Activated CD4-positive, alpha-beta T cell treated with anti-CD3 and anti-CD28 coated beads, Interleukin-2, amount 10 ng/mL, durations not matched to agents 24 days and 14 days (primary cell): Measurements from ENCODE around the gene PINLYP. TPM values are rescaled to one million over a fixed set of nuclear protein-coding genes. Genes with fewer than 3 reads are reported as not detected.

Experiments used
- DNase-seq: peaks from one replicate; pipeline ENCODE4 v3.0.0; 2022
- H3K27ac Mint-ChIP-seq: one replicate; pipeline ENCODE4 v1.8.0; 2022; ENCODE audit warnings: mild to moderate bottlenecking, mixed read lengths
- H3K27me3 Mint-ChIP-seq: one replicate; pipeline ENCODE4 v1.8.0; 2022; ENCODE audit warnings: mixed read lengths
- H3K36me3 Mint-ChIP-seq: one replicate; pipeline ENCODE4 v1.8.0; 2022; ENCODE audit warnings: low read depth, mild to moderate bottlenecking, mixed read lengths
- H3K4me1 Mint-ChIP-seq: one replicate; pipeline ENCODE4 v1.8.0; 2021; ENCODE audit warnings: mixed read lengths
- H3K4me3 Mint-ChIP-seq: one replicate; pipeline ENCODE4 v1.8.0; 2022; ENCODE audit warnings: mild to moderate bottlenecking, moderate library complexity, mixed read lengths
- H3K9me3 Mint-ChIP-seq: one replicate; pipeline ENCODE4 v1.8.0; 2021; ENCODE audit warnings: mixed read lengths
- intact Hi-C: fragments of 100-400 bp; cut with micrococcal nuclease; formaldehyde crosslinking; loops from one replicate; pipeline ENCODE4 v1.15.1; 2023
- total RNA-seq: library from RNA; stranded (reverse); gene quantifications from 2 replicates; pipeline ENCODE4 v1.2.3, GENCODE V29; 2022

The PINLYP gene
- total RNA-seq, 1 donor from 2014 or later, result 7.9 TPM

DNA sequence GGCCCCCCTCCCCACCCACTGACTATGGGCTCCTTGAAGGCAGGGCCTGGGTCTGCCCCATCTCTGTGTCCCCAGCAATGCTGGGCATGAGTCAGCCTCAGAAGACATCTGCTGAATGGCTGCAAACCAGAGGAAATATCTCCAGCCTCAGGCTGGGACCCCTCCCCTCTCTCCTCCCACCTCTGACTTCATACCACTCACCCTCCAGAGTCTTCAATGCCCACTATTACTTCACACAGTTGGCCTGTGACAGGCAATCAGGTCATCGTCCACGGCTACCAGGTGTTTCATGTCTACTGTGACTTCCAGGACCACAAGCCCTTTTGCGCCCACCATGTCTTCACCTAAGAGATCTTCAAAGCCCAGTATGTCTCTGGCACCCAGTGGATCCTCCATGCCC, 36.2 kb downstream of the PINLYP start, which contains the start of gene SRRM5:
TSS of gene SRRM5 (plus strand) at position 301 of the 400 bp plus-strand sequence. CDS start at position 335, 34 bp downstream.
- intact Hi-C loops, result no loop called here
- Mint-ChIP-seq H3K27me3 (no peaks in the 10 kb centered on the region), H3K9me3 (no peaks in the 10 kb centered on the region), H3K4me1 (peaks cover 4% of the 10 kb centered on the region), H3K4me3 (no peak within 1 kb of the TSS), H3K36me3 (peaks cover 10% of the 10 kb centered on the region), H3K27ac (peak within 1 kb of the TSS; percentile 14)
- DNase-seq, result no peak

DNA sequence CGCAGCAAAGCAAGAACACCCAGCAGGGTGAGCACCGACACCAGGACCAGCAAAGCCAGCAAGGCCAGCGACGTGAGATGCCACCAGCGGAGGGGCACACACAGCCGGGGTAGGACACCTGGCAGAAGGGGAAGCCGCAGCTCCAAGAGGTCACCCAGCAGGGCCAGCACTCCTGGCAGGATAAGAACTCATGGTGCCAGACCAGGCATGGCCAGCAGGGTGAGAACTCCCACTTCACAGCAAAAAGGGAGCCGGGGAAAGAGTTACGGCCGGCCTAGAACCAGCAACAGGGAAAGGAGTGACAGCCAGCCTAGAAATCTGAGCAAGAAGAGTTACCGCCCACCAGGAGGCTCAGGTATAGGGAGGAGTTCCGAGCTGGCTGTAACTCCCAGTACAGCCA, 36.8 kb downstream of the PINLYP start:
- Mint-ChIP-seq H3K27me3 (no peaks in the 10 kb centered on the region), H3K4me3 (no peak overlapping the region), H3K27ac (no peak overlapping the region), H3K4me1 (peaks cover 6% of the 10 kb centered on the region), H3K9me3 (no peaks in the 10 kb centered on the region), H3K36me3 (peaks cover 10% of the 10 kb centered on the region)
- DNase-seq, result no peak
- intact Hi-C loops, result no loop called here

- Mint-ChIP-seq H3K4me3 (no peak overlapping the region), H3K9me3 (no peaks in the 10 kb centered on the region), H3K36me3 (peaks cover 10% of the 10 kb centered on the region), H3K27me3 (no peaks in the 10 kb centered on the region), H3K4me1 (peaks cover 19% of the 10 kb centered on the region), H3K27ac (no peak overlapping the region)
- DNase-seq, result no peak
- intact Hi-C loops, result no loop called here
Measured at GRCh38 chr19:43616306-43616705, 40.7 kb downstream of the PINLYP start.

- Mint-ChIP-seq H3K27ac (no peak overlapping the region), H3K4me3 (no peak overlapping the region), H3K4me1 (peaks cover 21% of the 10 kb centered on the region), H3K36me3 (peaks cover 8% of the 10 kb centered on the region), H3K27me3 (no peaks in the 10 kb centered on the region), H3K9me3 (no peaks in the 10 kb centered on the region)
- intact Hi-C loops, result no loop called here
- DNase-seq, result no peak
Measured at GRCh38 chr19:43616954-43617353, 41.4 kb downstream of the PINLYP start.

DNA sequence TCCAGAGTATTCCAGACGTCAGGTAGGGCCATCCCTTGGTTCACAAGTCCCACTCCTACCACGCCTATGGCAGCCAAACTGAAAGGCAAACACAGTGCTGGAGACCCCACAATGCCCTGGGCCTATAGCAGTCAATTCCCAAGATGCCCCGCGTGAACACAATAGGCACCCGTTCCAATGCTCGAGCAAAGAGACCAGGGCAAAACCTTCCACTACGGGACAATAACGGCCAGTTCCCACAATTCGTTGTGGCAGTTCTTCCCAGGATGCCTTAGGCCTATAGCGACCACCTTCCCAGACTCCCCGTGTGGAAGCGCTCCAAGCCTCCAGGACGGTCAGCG, 43.3 kb downstream of the PINLYP start:
- Mint-ChIP-seq H3K36me3 (no peaks in the 10 kb centered on the region), H3K4me3 (peak overlapping the region; percentile 98), H3K9me3 (no peaks in the 10 kb centered on the region), H3K4me1 (peaks cover 19% of the 10 kb centered on the region), H3K27ac (peak overlapping the region; percentile 99), H3K27me3 (no peaks in the 10 kb centered on the region)
- intact Hi-C loops, result loop anchor here (1.0 kb wide), 4 partner anchors 23 to 135 kb away; partner anchors contain the start of genes IRGQ, PINLYP, SMG9 and XRCC1
- no peak for DNase-seq

DNA sequence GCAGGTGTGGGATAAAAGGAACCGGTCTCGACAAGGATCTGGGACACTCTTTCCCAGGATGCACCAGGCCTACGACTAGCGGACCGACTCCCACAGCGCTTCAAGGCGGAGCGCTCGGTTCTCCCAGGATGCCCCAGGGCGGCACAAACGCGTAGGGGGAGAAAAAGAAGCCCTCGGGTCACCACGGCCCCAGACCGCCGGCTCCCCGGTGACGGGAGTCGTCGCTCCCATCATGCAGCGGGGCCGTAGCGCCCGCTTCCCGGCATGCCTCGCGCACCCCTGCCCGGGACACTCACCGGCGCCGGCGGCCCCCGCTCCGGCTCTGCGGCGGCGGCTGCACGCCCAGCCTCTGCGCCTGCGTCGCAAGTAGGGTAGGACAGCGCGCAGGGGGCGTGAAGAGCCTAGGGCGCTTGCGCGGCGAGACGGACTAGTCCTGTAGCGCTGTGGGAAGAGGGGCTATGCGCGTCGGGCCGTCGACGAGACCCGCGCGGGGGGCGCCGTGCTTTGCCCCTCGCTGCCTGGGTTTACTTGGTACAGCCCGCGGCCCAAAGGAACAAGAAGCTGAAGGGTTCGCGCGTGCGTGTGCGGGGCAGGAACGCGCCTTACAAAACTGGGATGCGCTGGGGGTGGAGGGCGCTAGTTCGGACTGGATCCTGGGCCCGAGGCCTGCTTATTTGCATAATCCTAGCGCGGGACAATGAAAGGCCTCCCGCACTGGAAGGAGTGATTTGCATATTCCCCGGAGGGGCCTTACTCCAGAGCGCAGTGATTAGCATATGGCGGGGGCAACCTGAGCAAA, 43.9 kb downstream of the PINLYP start, which contains the start of gene ZNF428:
TSS of gene ZNF428 (minus strand) at position 368 of the 799 bp plus-strand sequence. CDS start 5,325 bp downstream, outside the sequence.
- Mint-ChIP-seq H3K36me3 (no peaks in the 10 kb centered on the region), H3K4me3 (peak within 1 kb of the TSS; percentile 98), H3K27ac (peak within 1 kb of the TSS; percentile 99), H3K27me3 (no peaks in the 10 kb centered on the region), H3K4me1 (peaks cover 23% of the 10 kb centered on the region), H3K9me3 (no peaks in the 10 kb centered on the region)
- intact Hi-C loops, result loop anchor here (1.0 kb wide), 4 partner anchors 23 to 135 kb away; partner anchors contain the start of genes IRGQ, PINLYP, SMG9 and XRCC1
- DNase-seq, result peak; percentile 96

DNA sequence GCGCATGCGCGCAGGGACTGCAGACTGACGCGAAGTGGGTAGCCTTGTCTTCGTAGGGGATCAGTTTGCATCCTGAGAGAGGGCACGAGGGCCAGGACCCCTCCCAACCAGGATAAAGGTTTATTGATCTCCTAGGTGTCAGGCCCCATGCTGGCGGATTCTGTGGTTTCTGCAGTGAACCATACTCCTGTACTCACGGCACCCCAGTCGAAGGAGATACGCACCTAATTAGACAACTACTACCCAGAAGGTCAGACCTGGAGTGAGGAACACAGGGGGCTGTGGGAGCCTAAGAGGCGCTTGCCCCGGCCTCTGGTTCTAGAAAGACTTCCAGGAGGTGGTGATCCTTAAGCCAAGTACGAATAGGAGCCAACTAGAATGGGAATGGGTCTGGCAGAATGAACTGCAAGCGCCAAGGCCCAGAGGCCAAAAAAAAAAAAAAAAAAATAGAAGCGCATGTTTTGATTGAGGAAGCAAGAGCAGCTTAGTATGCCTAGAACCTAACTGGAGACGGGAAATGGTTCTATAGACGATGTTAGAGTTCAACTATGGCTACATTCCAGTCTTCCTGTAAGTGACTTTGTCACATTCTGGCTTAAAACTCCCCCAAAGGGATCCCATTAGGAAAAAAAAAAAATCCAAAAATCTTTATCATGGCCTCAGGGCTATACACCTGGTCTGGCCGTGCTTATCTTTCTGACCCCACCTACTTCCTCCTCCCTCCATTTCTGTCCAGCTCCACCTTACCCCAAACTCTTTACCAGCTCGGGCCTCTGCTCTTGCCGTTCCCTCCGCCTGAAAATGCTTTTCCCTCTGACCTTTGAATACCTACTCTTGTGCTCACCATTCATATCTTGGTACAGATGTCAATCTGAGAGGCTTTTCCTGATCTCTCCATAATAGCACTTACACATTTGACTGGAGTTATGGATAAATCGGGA, 44.7 kb downstream of the PINLYP start:
- intact Hi-C loops, result no loop called here
- no peaks in the 10 kb centered on the region for H3K9me3 Mint-ChIP-seq
- H3K4me1 Mint-ChIP-seq, result peaks cover 31% of the 10 kb centered on the region
- H3K36me3 Mint-ChIP-seq, result no peaks in the 10 kb centered on the region
- DNase-seq, result peak; percentile 95
- H3K27me3 Mint-ChIP-seq, result no peaks in the 10 kb centered on the region
- H3K4me3 Mint-ChIP-seq, result peak overlapping the region; percentile 98
- H3K27ac Mint-ChIP-seq, result peak overlapping the region; percentile 99

- H3K27me3 Mint-ChIP-seq, result peaks cover 2% of the 10 kb centered on the region
- no peak overlapping the region for H3K27ac Mint-ChIP-seq
- no peaks in the 10 kb centered on the region for H3K36me3 Mint-ChIP-seq
- no peaks in the 10 kb centered on the region for H3K9me3 Mint-ChIP-seq
- no peak for DNase-seq
- intact Hi-C loops, result no loop called here
- H3K4me1 Mint-ChIP-seq, result peaks cover 30% of the 10 kb centered on the region
- H3K4me3 Mint-ChIP-seq, result no peak overlapping the region
Measured at GRCh38 chr19:43622070-43622469, 46.5 kb downstream of the PINLYP start.

- intact Hi-C loops, result no loop called here
- no peak overlapping the region for H3K4me3 Mint-ChIP-seq
- peaks cover 4% of the 10 kb centered on the region for H3K27me3 Mint-ChIP-seq
- H3K9me3 Mint-ChIP-seq, result no peaks in the 10 kb centered on the region
- H3K36me3 Mint-ChIP-seq, result no peaks in the 10 kb centered on the region
- peaks cover 29% of the 10 kb centered on the region for H3K4me1 Mint-ChIP-seq
- DNase-seq, result no peak
- H3K27ac Mint-ChIP-seq, result no peak overlapping the region
Measured at GRCh38 chr19:43622956-43623355, 47.4 kb downstream of the PINLYP start.

- Mint-ChIP-seq H3K27ac (peak overlapping the region; percentile 70), H3K36me3 (no peaks in the 10 kb centered on the region), H3K9me3 (no peaks in the 10 kb centered on the region), H3K27me3 (peaks cover 4% of the 10 kb centered on the region), H3K4me3 (no peak overlapping the region), H3K4me1 (peaks cover 27% of the 10 kb centered on the region)
- peak; percentile 67 for DNase-seq
- intact Hi-C loops, result no loop called here
Measured at GRCh38 chr19:43623889-43624670, 48.5 kb downstream of the PINLYP start.

DNA sequence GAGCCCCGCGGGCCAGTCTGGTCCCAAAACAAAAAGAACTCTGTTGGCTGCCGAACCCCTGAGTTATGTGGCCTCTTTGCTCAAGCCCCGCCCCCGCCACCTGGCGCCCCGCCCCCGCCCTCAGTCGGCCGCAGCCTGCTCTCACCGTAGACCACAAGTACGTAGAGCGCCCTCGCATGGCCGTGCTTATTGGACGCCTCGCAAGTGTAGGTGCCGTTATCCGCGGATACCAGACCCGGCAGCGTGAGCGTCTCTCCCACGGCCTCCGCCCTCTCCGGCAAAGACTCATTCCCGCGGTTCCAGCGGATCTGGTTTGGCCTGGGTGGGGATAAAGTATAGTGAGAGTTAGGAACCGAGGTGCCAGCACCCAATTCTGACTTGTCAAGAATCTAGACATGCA, 49.3 kb downstream of the PINLYP start:
- Mint-ChIP-seq H3K36me3 (no peaks in the 10 kb centered on the region), H3K27me3 (peaks cover 4% of the 10 kb centered on the region), H3K9me3 (no peaks in the 10 kb centered on the region), H3K27ac (no peak overlapping the region), H3K4me1 (peaks cover 24% of the 10 kb centered on the region), H3K4me3 (peak overlapping the region; percentile 34)
- DNase-seq, result peak; percentile 95
- intact Hi-C loops, result loop anchor here (1.0 kb wide), 1 partner anchor 38 kb away; no protein-coding TSS in a partner anchor

DNA sequence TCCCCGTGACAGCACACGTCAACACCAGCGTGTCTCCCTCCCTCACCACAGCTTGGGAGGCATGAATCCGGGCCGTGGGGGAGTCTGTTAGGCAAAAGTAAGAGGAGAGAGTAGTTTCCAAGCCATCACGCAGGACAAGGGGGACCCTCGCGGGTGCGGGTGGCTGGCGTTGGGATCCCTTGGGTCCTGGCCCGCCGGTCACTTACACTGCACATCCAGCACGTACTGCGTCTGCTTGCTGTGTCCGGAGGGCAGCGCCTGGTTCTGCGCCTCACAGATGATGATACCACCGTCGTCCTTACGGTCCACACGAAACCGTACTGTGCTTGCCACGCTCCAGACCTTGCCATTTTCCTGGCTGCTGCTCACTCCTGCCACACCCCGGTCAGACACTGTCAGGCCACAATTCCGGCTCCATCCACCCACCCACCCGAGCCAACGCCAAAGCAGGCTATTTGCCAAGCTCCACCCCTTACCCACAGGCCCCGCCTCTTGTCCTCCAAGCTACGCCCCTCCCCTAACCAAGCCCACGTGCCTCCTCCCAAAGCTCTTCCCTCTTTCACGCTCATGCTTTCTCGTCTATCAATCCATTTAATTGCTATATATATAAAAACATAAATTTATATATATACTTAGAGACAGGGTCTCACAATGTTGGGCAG, 50.4 kb downstream of the PINLYP start:
- Mint-ChIP-seq H3K9me3 (no peaks in the 10 kb centered on the region), H3K4me1 (peaks cover 15% of the 10 kb centered on the region), H3K27me3 (peaks cover 6% of the 10 kb centered on the region), H3K36me3 (no peaks in the 10 kb centered on the region), H3K27ac (no peak overlapping the region), H3K4me3 (no peak overlapping the region)
- intact Hi-C loops, result loop anchor here (1.0 kb wide), 1 partner anchor 37 kb away; no protein-coding TSS in a partner anchor
- peak; percentile 70 for DNase-seq

- DNase-seq, result no peak
- Mint-ChIP-seq H3K27me3 (peaks cover 6% of the 10 kb centered on the region), H3K27ac (no peak overlapping the region), H3K4me1 (peaks cover 13% of the 10 kb centered on the region), H3K9me3 (no peaks in the 10 kb centered on the region), H3K36me3 (no peaks in the 10 kb centered on the region), H3K4me3 (no peak overlapping the region)
- intact Hi-C loops, result no loop called here
Measured at GRCh38 chr19:43626838-43627237, 51.2 kb downstream of the PINLYP start.
